Upper lobe of left lung (tissue), 6 donors: ENCODE results near the gene MAP1LC3B. TPM values are rescaled to one million over a fixed set of nuclear protein-coding genes. Genes with fewer than 3 reads are reported as not detected.

Source experiments
- ATAC-seq, 2 donors: fragments of 200-7000 bp; cut with Tn5 transposase; one replicate each; pipeline ENCODE4 v1.9.1; 2022; ENCODE audit warnings: mild to moderate bottlenecking in 2 of 2, moderate library complexity in 2 of 2; ENCODE audit not compliant: low FRiP score in 2 of 2
- DNase-seq, 2 donors: peaks; one replicate each; pipeline ENCODE4 v3.0.0-alpha.2; 2019 to 2020
- H3K27ac ChIP-seq, 4 donors: fragments of 200-600 bp; sonication (generic); one replicate each; pipeline ENCODE4 v1.5.1; 2016 to 2019
- H3K27me3 ChIP-seq, 4 donors: fragments of 200-600 bp; sonication (generic); one replicate each; pipeline ENCODE4 v1.5.1; 2017 to 2019
- H3K36me3 ChIP-seq, 4 donors: fragments of 200-600 bp; sonication (generic); one replicate each; pipeline ENCODE4 v1.5.1; 2016 to 2019
- H3K4me1 ChIP-seq, 4 donors: fragments of 200-600 bp; sonication (generic); one replicate each; pipeline ENCODE4 v1.5.1; 2018 to 2019
- H3K4me3 ChIP-seq, 4 donors: fragments of 200-600 bp; sonication (generic); one replicate each; pipeline ENCODE4 v1.5.1; 2017 to 2019; ENCODE audit warnings: mild to moderate bottlenecking in 2 of 4, moderate library complexity in 1 of 4
- H3K9me3 ChIP-seq, 4 donors: fragments of 200-600 bp; sonication (generic); one replicate each; pipeline ENCODE4 v1.5.1; 2018 to 2019
- EP300 ChIP-seq, 4 donors: sonication (generic); formaldehyde crosslinking; IDR thresholded peaks; one replicate each; pipeline ENCODE4 v1.5.1; 2017; ENCODE audit warnings: antibody characterized with exemption in 4 of 4, control low read depth in 2 of 4
- POLR2A ChIP-seq, 4 donors: fragments of 450-650 bp; IDR thresholded peaks; one replicate each; pipeline ENCODE4 v1.5.1; 2016 to 2017; ENCODE audit warnings: antibody characterized with exemption in 4 of 4, mild to moderate bottlenecking in 2 of 4
- POLR2AphosphoS5 ChIP-seq, 2 donors: sonication (generic); formaldehyde crosslinking; IDR thresholded peaks; one replicate each; pipeline ENCODE4 v1.5.1; 2017; ENCODE audit warnings: antibody characterized with exemption in 2 of 2
- WGBS, 2 donors: methylation state at CpG; one replicate each; pipeline ENCODE4 v1.1.5; 2017 to 2018; 5-methylcytosine and 5-hydroxymethylcytosine counted together
- total RNA-seq, 6 donors: library from RNA; depleted of rRNA in 4 of 6; stranded (reverse); fragments of >200 nt in 4 of 6; gene quantifications; one replicate each; pipeline versions ENCODE4 v1.1.0 to v1.2.1, GENCODE V29; 2016 to 2021
- TF ChIP-seq, protein P1 (sequence below), 6 experiments: fragments of 450-650 bp in 4 of 6; fragments of 200-600 bp in 2 of 6; sonication (generic) in 2 of 6; IDR thresholded peaks; one replicate each; pipeline ENCODE4 v1.5.1; 2016 to 2019; ENCODE audit warnings: antibody characterized with exemption in 6 of 6
- donor health status: DM: no; HTN: no; CAD: no; lungs with moderate emphysema.
- donor health status: DM: no; HTN: yes; CAD: no; lungs with severe emphysema.

The MAP1LC3B gene
- total RNA-seq, 6 donors from 2014 or later: 32.5 to 64.2 (median 54.2) TPM

DNA sequence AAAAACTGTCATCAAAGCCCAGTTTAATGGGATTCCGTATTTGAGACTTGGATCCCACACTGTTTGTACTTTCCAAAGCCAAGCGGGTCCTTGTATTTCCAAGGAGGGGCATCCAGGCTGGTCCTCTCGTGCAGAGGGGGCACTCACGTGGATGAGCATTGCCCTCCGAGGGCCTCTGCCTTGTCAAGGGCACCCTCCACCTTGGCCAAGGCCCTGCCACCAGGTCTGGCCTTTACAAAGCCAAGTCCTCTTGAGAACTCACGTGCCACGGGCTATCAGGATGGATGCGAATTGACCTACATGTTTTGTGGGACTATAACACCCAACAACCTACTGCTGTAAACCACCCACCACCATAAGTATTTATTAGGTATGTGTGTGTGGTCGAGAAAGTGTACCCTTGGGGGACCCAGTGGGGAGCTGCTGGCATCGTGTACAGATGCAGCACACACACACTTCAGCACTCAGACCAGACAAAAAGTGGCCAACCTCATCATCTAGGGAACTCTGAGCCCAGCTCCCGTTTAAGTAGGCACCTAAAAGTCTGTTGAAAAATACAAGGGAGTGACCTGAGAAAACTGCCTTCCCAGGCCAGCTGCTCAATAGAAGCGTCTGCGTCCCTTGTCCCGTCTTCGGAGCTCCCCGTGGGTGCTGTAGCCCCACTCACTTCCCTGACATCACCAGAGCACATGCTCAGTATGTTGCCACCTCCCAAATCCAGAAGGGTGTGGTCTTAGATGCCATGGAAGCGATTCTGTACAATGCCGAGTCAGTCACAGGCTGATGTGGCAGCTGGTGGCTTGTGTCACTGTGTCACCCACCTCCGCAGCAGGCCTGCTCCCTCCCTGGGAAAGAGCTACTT lies 12.9 kb downstream of the MAP1LC3B start:
- ATAC-seq (peak; percentile 6 to 31), DNase-seq (no peak)
- no peak overlapping the region for H3K27ac ChIP-seq
- WGBS, 2 donors: 94 to 96% methylated on average over 19 of the region's 19 CpGs
- H3K4me1 ChIP-seq: peaks cover 0 to 10% (median 0%) of the 10 kb centered on the region in 4 donors
- peaks cover 17 to 94% (median 59%) of the 10 kb centered on the region in 4 donors for H3K36me3 ChIP-seq
- no peaks in the 10 kb centered on the region for H3K27me3 ChIP-seq
- no peak overlapping the region for H3K4me3 ChIP-seq
- no peak for TF ChIP-seq POLR2AphosphoS5 (IDR thresholded peaks at IDR 0.05)
- no peaks in the 10 kb centered on the region for H3K9me3 ChIP-seq

DNA sequence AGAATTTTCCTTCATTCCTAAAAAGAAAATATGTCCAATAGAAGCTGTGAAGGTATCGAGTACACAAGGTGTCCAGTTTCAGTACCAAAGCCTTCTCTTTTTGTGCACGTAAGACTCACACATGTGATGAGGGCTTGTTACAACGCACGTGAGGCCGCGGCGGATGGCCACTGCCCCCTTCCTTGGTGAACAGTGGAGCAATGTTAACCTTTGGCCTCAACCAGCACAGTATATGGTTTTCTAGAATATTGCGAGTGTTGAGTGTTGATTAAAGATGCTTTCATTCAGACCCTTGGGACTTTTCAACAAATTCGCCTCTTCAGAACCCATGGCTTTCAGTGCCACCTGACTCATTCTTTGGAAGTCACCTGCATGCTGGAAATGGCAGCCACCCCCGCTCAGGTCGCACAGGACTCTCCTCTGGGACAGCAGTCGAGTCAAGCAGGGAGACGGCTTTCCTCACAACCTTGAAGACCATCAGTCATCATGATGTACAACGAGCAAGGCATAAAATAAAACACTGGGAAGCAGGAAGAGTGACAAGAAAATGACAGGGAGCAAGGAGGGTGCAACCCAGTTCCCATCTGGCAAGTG lies 14.5 kb downstream of the MAP1LC3B start:
- peaks cover 13 to 96% (median 62%) of the 10 kb centered on the region in 4 donors for H3K36me3 ChIP-seq

GRCh38 chr16:87407511-87408112 lies 15.5 kb downstream of the MAP1LC3B start:
- Histone ChIP-seq H3K36me3 (peaks cover 23 to 98% (median 66%) of the 10 kb centered on the region in 4 donors), H3K9me3 (no peaks in the 10 kb centered on the region), H3K4me3 (no peak overlapping the region), H3K27ac (peak overlapping the region; percentile 39 to 72 (median 67)), H3K4me1 (peaks cover 0 to 10% (median 0%) of the 10 kb centered on the region in 4 donors), H3K27me3 (no peaks in the 10 kb centered on the region)
- WGBS, 2 donors: 65 to 85% methylated on average over 26 of the region's 26 CpGs
- TF ChIP-seq POLR2A (IDR thresholded peaks at IDR 0.05) (no peak), POLR2AphosphoS5 (IDR thresholded peaks at IDR 0.05) (peak; percentile 61 to 69), EP300 (IDR thresholded peaks at IDR 0.05) (peak; percentile 57 to 92 (median 76))
- TF ChIP-seq, protein P1, sequence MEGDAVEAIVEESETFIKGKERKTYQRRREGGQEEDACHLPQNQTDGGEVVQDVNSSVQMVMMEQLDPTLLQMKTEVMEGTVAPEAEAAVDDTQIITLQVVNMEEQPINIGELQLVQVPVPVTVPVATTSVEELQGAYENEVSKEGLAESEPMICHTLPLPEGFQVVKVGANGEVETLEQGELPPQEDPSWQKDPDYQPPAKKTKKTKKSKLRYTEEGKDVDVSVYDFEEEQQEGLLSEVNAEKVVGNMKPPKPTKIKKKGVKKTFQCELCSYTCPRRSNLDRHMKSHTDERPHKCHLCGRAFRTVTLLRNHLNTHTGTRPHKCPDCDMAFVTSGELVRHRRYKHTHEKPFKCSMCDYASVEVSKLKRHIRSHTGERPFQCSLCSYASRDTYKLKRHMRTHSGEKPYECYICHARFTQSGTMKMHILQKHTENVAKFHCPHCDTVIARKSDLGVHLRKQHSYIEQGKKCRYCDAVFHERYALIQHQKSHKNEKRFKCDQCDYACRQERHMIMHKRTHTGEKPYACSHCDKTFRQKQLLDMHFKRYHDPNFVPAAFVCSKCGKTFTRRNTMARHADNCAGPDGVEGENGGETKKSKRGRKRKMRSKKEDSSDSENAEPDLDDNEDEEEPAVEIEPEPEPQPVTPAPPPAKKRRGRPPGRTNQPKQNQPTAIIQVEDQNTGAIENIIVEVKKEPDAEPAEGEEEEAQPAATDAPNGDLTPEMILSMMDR (IDR thresholded peaks at IDR 0.05): no peak
- DNase-seq: peak in 1 of 2 donors; percentile 81
- ATAC-seq: peak; percentile 67 to 87

More for the DNA sequence above, 14.5 kb downstream of the MAP1LC3B start:
- Histone ChIP-seq H3K4me3 (no peak overlapping the region), H3K9me3 (no peaks in the 10 kb centered on the region), H3K4me1 (peaks cover 0 to 10% (median 0%) of the 10 kb centered on the region in 4 donors), H3K27ac (peak overlapping the region in 2 of 4 donors; percentile 49 to 66), H3K27me3 (no peaks in the 10 kb centered on the region)
- 90 to 92% methylated on average over 14 of the region's 14 CpGs for WGBS, 2 donors
- TF ChIP-seq POLR2AphosphoS5 (IDR thresholded peaks at IDR 0.05): no peak
- no peak for TF ChIP-seq EP300 (IDR thresholded peaks at IDR 0.05)
- TF ChIP-seq POLR2A (IDR thresholded peaks at IDR 0.05): no peak
- TF ChIP-seq, protein P1 (IDR thresholded peaks at IDR 0.05): no peak
- no peak for ATAC-seq
- no peak for DNase-seq

- Histone ChIP-seq H3K4me3 (no peak overlapping the region), H3K4me1 (peaks cover 0 to 10% (median 0%) of the 10 kb centered on the region in 4 donors), H3K9me3 (no peaks in the 10 kb centered on the region), H3K27ac (no peak overlapping the region), H3K36me3 (peaks cover 26 to 98% (median 69%) of the 10 kb centered on the region in 4 donors), H3K27me3 (no peaks in the 10 kb centered on the region)
- DNase-seq (no peak), ATAC-seq (no peak)
- WGBS, 2 donors: 91 to 93% methylated on average over 13 of the region's 13 CpGs
- no peak for TF ChIP-seq EP300 (IDR thresholded peaks at IDR 0.05)
- TF ChIP-seq, protein P1 (IDR thresholded peaks at IDR 0.05): no peak
- no peak for TF ChIP-seq POLR2A (IDR thresholded peaks at IDR 0.05)
- TF ChIP-seq POLR2AphosphoS5 (IDR thresholded peaks at IDR 0.05): no peak
Observed at GRCh38 chr16:87409153-87409552, 17.0 kb downstream of the MAP1LC3B start.

GRCh38 chr16:87409781-87410180 lies 17.6 kb downstream of the MAP1LC3B start:
- TF ChIP-seq POLR2A (IDR thresholded peaks at IDR 0.05) (no peak), EP300 (IDR thresholded peaks at IDR 0.05) (no peak)
- 95% methylated on average over 13 of the region's 13 CpGs for WGBS, 2 donors
- no peaks in the 10 kb centered on the region for H3K27me3 ChIP-seq
- H3K4me3 ChIP-seq: no peak overlapping the region
- ATAC-seq (no peak), DNase-seq (no peak)
- H3K4me1 ChIP-seq: peaks cover 0 to 10% (median 0%) of the 10 kb centered on the region in 4 donors
- H3K27ac ChIP-seq: no peak overlapping the region
- H3K9me3 ChIP-seq: no peaks in the 10 kb centered on the region
- peaks cover 20 to 98% (median 70%) of the 10 kb centered on the region in 4 donors for H3K36me3 ChIP-seq
